Right ventricle myocardium superior (tissue), 1 donor: ENCODE results near the gene MNX1. TPM values are rescaled to one million over a fixed set of nuclear protein-coding genes. Genes with fewer than 3 reads are reported as not detected.

Experiments used
- ATAC-seq: fragments of 200-7000 bp; cut with Tn5 transposase; one replicate; pipeline ENCODE4 v1.9.1; 2020; ENCODE audit warnings: mild to moderate bottlenecking; ENCODE audit not compliant: poor library complexity
- DNase-seq: peaks from one replicate; pipeline ENCODE4 v3.0.0-alpha.2; 2020
- intact Hi-C: fragments of 100-400 bp; cut with DNase I; formaldehyde crosslinking; loops from one replicate; pipeline ENCODE4 v1.11.2; 2022
- total RNA-seq: library from RNA; stranded (reverse); fragmentation: NEBNext Ultra II Directional; extraction: Animal tissue kit (Norgen Biotek cat#: 25700); gene quantifications from one replicate; pipeline ENCODE4 v1.2.1, GENCODE V29; 2021
- donor health status: DM: no; HTN: yes; CAD: no; lungs with severe emphysema.

MNX1 gene
- total RNA-seq, 1 donor from 2014 or later, result not detected

DNA sequence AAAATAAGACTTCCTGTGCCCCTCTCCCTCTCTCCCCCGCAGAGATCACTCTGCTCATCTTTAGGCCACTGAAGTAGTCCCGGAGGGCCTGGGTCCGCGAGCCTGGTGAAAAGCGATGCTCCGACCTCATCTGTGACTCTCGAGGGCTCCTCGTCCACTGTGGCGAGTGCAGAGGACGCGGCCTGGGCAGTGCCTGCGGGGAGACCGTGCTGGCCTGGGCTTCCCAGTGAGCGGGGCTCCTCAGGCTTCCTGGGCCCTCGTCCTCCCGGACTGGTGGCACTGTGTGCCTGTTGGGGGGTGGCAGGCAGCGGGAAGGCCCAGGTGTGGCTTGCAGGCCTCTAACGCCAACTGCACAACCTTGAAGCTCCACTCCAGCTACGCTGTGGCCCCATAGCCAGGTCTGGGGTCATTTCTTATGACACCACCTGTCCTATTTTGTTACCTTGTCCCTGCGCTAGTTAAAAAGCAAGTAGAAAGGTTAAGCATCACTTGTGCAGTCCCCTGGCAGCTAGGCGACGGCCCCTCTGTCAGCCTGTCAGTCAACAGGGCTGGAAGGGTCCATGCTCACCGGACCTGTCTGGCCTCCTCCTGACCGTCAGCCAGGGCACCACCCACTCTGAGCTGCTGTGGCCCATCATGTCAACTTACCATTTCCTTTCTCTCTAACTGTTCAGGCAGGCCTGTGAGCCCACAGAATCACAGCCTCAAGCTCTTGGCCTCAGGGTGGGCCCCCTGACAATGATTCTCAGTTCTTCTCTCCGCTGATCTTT lies 20.5 kb downstream of the MNX1 start:
- intact Hi-C loops, result no loop called here
- ATAC-seq, result no peak
- DNase-seq, result no peak

DNA sequence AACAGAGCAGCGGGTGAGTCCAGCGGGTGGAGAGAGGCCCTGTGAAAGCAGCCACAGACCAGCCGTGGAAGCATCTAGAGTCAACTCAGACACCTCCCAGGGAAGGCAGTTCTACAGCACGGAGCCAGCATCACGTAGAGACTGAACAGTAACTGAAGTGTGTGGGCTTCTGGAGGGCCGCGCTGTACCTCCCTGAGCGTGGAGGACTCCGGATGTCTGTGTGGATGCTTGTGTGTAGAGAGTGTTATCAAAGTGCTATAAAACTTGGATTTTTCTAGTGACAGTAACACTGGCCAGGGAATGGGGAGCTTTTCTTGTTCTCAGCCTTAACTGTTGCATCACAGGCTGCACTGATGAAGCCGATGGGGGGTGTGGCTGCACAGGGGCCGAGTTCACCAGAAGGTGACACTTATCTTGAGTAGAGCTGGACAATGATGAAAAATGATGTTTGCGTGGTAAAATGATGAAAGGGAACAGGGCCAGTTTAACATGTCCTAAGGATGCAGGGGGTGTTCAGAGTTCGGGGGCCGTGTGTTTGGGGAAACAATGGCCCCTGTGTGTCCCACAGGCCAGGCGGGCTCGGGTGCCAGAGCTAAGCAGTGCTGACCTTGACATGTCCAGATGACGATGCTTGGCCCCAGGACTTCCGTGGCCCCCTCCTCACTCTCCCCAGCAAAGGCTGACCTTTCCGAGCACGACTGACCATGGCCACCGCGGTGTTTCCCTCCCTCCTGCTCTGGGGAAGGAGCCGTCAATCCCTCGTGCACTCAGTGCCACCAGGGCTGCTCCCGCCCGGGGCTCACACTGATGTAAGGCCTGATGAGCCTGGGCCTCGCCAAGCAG lies 21.9 kb downstream of the MNX1 start:
- intact Hi-C loops, result no loop called here
- ATAC-seq (no peak), DNase-seq (no peak)

DNA sequence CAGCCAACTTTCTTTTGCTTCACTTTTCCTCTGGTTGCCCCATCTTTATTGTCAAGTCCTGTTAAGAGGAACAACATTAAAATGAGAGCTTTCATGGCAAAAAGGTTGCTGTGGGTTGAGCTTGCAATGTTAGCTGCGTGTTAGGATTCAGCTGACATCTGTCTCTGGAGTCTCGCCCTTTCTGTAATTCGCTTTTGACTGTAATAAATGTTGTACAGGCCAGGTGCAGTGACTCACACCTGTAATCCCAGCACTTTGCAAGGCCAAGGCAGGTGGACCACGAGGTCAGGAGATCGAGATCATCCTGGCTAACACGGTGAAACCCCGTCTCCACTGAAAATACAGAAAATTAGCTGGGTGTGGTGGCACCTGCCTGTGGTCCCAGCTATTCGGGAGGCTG lies 24.1 kb downstream of the MNX1 start:
- no peak for ATAC-seq
- intact Hi-C loops, result no loop called here
- DNase-seq, result no peak

- no peak for ATAC-seq
- no peak for DNase-seq
Measured at GRCh38 chr7:156985101-156985992, 25.1 kb downstream of the MNX1 start.

GRCh38 chr7:156984174-156984891 lies 26.1 kb downstream of the MNX1 start:
- ATAC-seq (peak; percentile 18), DNase-seq (no peak)
- intact Hi-C loops, result no loop called here

More at GRCh38 chr7:156985101-156985992, 25.1 kb downstream of the MNX1 start:
- intact Hi-C loops, result no loop called here

DNA sequence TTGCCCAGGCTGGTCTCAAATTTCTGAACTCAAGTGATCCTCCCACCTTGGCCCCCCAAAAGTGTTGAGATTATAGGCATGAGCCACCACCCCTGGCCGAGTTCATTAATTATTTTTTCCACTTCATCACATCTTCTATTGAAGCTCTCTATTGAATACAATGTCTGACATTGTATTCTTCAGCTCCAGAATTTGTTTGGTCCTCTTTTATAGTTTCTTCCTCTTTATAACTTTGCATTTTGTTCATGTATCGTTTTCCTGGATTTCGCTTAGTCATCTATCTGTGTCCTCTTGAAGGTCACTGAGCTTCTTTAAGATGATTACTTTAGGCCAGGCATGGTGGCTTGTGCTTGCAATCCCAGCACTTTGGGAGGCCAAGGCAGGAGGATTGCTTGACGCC lies 30.8 kb downstream of the MNX1 start:
- ATAC-seq (no peak), DNase-seq (no peak)
- intact Hi-C loops, result no loop called here

DNA sequence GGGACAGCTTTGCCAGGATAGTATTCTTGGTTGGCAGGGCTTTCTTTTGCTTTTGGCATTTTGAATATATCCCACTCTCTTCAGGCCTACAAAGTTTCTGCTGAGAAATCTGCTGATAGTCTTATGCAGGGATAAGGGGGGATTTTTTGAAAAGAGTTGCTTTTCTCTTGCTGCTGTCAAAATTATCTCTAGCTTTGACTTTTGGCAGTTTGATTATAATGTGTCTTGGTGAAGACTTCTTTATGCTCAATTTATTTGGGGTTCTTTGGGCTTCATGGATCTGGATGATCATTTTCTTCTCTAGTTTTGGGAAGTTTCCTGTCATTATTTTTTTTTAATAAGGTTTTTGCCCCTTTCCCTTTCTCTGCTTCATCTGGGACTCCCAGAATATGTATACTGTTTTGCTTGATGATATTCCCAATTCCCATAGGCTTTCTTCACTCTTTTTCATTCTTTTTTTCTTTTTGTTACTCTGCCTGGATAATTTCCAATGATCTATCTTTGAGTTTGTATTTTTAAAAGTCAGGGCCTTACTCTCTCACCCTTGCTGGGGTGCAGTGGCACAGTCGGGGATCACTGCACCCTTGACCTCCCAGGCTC lies 31.4 kb downstream of the MNX1 start:
- ATAC-seq, result no peak
- intact Hi-C loops, result no loop called here
- no peak for DNase-seq

- intact Hi-C loops, result no loop called here
- DNase-seq, result no peak
- no peak for ATAC-seq
Measured at GRCh38 chr7:156975620-156976019, 34.8 kb downstream of the MNX1 start.

- ATAC-seq, result no peak
- intact Hi-C loops, result loop anchor here (10.0 kb wide), 1 partner anchor 305 kb away; no protein-coding TSS in a partner anchor
- DNase-seq, result no peak
Measured at GRCh38 chr7:156969972-156970420, 40.5 kb downstream of the MNX1 start.

GRCh38 chr7:156968183-156968582 lies 42.3 kb downstream of the MNX1 start:
- no peak for DNase-seq
- intact Hi-C loops, result loop anchor here (10.0 kb wide), 1 partner anchor 307 kb away; no protein-coding TSS in a partner anchor
- ATAC-seq, result no peak

DNA sequence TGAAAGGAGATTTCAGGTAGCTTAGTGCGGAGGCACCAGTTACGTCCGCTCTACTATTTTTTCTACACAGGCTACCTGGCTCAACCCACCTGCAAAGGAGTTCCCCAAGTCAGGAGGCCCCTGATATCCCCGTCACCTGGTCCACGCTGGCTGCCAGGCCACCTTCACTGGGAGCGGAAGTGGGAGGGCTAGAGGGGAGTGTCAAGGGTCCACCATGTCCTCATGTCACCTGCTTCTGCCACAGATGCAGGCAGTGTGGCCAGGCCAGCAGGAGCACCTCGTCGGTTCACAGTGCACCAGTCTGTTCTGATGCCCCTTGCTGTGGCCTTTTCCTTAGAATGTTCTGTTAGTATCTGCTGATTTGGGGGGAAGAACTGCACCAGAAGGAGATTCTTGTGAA lies 44.1 kb downstream of the MNX1 start:
- no peak for ATAC-seq
- DNase-seq, result no peak
- intact Hi-C loops, result loop anchor here (10.0 kb wide), 1 partner anchor 308 kb away; no protein-coding TSS in a partner anchor

- ATAC-seq (no peak), DNase-seq (no peak)
- intact Hi-C loops, result loop anchor here (10.0 kb wide), 1 partner anchor 310 kb away; no protein-coding TSS in a partner anchor
Measured at GRCh38 chr7:156964971-156965370, 45.5 kb downstream of the MNX1 start.

- intact Hi-C loops, result loop anchor here (10.0 kb wide), 1 partner anchor 311 kb away; no protein-coding TSS in a partner anchor
- ATAC-seq (no peak), DNase-seq (no peak)
Measured at GRCh38 chr7:156963472-156963871, 47.0 kb downstream of the MNX1 start.

- DNase-seq (no peak), ATAC-seq (no peak)
- intact Hi-C loops, result loop anchor here (10.0 kb wide), 1 partner anchor 312 kb away; no protein-coding TSS in a partner anchor
Measured at GRCh38 chr7:156962897-156963296, 47.6 kb downstream of the MNX1 start.

DNA sequence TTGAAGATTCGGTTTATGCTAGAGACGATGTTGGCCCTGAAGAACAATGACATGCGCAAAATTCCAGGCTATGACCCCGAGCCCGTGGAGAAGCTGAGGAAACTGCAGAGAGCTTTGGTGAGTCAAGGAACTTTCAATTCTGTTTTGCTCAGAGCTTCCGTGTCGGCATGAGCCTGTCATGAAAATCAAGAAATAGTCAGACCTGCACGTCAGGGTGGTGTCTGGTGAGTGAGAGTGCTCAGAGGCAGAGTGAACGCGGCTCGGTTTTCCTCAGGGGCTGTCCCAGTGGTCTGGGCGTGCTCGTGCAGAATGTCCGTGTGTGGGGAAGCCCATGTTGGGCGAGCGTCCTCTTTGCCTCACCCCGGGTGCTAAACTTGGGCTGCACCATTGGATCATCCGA lies 48.3 kb downstream of the MNX1 start:
- intact Hi-C loops, result loop anchor here (10.0 kb wide), 1 partner anchor 313 kb away; no protein-coding TSS in a partner anchor
- ATAC-seq, result no peak
- DNase-seq, result no peak

- intact Hi-C loops, result no loop called here
- DNase-seq (no peak), ATAC-seq (no peak)
Measured at GRCh38 chr7:156956727-156957126, 53.7 kb downstream of the MNX1 start.

- intact Hi-C loops, result no loop called here
- no peak for ATAC-seq
- DNase-seq, result no peak
Measured at GRCh38 chr7:156954941-156955340, 55.5 kb downstream of the MNX1 start.
